HG03159 (cell line): Measurements from ENCODE around the gene MYOM3.

ENCODE experiments used
- ATAC-seq: cut with Tn5 transposase; IDR thresholded peaks from one replicate; pipeline ENCODE4 v1.9.1; 2021; ENCODE audit warnings: mild to moderate bottlenecking, moderate library complexity; ENCODE audit not compliant: unreplicated experiment

Gene MYOM3

DNA sequence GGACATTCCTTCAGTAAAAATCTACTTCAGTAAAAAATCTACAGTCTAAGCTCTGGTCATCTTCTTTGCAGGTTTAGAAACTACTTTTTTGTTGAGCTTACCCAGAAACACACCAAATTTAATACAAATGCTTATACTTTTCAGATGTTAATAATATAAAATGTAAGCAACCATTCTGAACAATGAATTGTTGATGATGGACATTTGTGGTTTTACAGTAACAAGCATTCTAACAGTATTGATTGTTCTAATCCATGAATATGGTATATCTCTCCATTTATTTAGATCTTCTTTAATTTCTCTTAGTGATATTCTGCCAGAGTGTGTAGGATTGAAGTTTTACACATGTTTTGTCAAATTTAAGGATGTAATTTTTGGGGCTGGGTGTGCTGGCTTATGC is 104.9 kb downstream of the MYOM3 start:
- no peak for ATAC-seq
